ENCODE results near the gene EIF2A.

- TF ChIP-seq CTCF (IDR thresholded peaks at IDR 0.05) = no peak
- no peak for TF ChIP-seq POLR2A (IDR thresholded peaks at IDR 0.05)
- TF ChIP-seq EP300 (IDR thresholded peaks at IDR 0.05) = no peak
Observed at GRCh38 chr3:150613034-150613433, 66.4 kb downstream of the EIF2A start.

All from gastroesophageal sphincter (tissue), 3 donors.